Cardiac septum (tissue), 1 donor: ENCODE measurements around the gene CADPS2. TPM values are rescaled to one million over a fixed set of nuclear protein-coding genes. Genes with fewer than 3 reads are reported as not detected.
"Not testable (repeated sequence)": the region's sequence is repeated elsewhere in the genome, so short reads cannot be mapped to it uniquely, and the experiment has no call there.

Experiments used
- DNase-seq: peaks from one replicate; pipeline ENCODE4 v3.0.0-alpha.2; 2020; ENCODE audit warnings: low spot score
- intact Hi-C: fragments of 100-400 bp; cut with DNase I; formaldehyde crosslinking; loops from one replicate; pipeline ENCODE4 v1.14.0; 2022
- total RNA-seq: library from RNA; stranded (reverse); fragmentation: NEBNext Ultra II Directional; extraction: Animal tissue kit (Norgen Biotek cat#: 25700); gene quantifications from one replicate; pipeline ENCODE4 v1.2.1, GENCODE V29; 2021
- donor health status: DM: no; HTN: no; CAD: no.

The CADPS2 gene
- total RNA-seq, 1 donor from 2014 or later: 6.3 TPM

- intact Hi-C loops: no loop called here
- DNase-seq: no peak
Observed at GRCh38 chr7:122298131-122298530, 588.1 kb downstream of the CADPS2 start.

- intact Hi-C loops: no loop called here
- DNase-seq: no peak
Observed at GRCh38 chr7:122291189-122291588, 595.1 kb downstream of the CADPS2 start.

- intact Hi-C loops: no loop called here
Observed at GRCh38 chr7:122290476-122290875, 595.8 kb downstream of the CADPS2 start.

GRCh38 chr7:122289426-122289825 lies 596.8 kb downstream of the CADPS2 start:
- intact Hi-C loops: no loop called here
- DNase-seq: no peak

More at GRCh38 chr7:122290476-122290875, 595.8 kb downstream of the CADPS2 start:
- DNase-seq: no peak

- DNase-seq, intact Hi-C loops: not testable (repeated sequence)
Observed at GRCh38 chr7:122284608-122285007, 601.7 kb downstream of the CADPS2 start.

GRCh38 chr7:122273117-122273516 lies 613.1 kb downstream of the CADPS2 start:
- intact Hi-C loops: no loop called here
- DNase-seq: no peak

GRCh38 chr7:122269241-122269640 lies 617.0 kb downstream of the CADPS2 start:
- intact Hi-C loops: no loop called here
- no peak for DNase-seq

Other genes with a start within 250 kb of the CADPS2 start
- gene RNF133, start 187.3 kb downstream of the CADPS2 start, total RNA-seq: 0.43 TPM
- 0.48 TPM for gene RNF148, start 183.5 kb downstream of the CADPS2 start, total RNA-seq
- gene TAS2R16, start 109.2 kb upstream of the CADPS2 start, total RNA-seq: not detected